ENCODE data around the gene CDH11.

CDH11 gene

DNA sequence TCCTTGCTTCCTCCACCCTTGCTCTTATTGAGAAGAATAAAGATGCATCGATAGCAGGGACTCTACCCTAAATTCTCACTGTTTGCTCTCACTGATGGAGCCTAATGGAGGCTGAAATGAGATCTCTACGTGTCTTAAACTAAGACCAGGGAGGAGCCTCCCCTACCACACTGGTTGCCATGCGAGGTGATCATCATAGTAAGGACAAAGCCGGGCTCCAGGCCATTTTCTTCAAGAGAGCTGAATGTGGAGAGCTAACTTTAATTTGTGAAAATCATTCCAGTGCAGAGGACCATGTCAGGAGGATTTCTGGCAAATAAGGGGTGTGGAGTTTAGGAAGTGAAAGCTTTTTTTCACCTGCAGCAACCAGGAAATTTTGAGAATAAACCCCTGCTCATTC, 5.6 kb downstream of the CDH11 start:
- DNase-seq, result no peak
- no peak overlapping the region for H3K4me3 ChIP-seq (ENCODE audit: low read depth, low read length)
- no peak overlapping the region for H3K27ac ChIP-seq
- H3K36me3 ChIP-seq, result no peaks in the 10 kb centered on the region
- TF ChIP-seq, protein P1, sequence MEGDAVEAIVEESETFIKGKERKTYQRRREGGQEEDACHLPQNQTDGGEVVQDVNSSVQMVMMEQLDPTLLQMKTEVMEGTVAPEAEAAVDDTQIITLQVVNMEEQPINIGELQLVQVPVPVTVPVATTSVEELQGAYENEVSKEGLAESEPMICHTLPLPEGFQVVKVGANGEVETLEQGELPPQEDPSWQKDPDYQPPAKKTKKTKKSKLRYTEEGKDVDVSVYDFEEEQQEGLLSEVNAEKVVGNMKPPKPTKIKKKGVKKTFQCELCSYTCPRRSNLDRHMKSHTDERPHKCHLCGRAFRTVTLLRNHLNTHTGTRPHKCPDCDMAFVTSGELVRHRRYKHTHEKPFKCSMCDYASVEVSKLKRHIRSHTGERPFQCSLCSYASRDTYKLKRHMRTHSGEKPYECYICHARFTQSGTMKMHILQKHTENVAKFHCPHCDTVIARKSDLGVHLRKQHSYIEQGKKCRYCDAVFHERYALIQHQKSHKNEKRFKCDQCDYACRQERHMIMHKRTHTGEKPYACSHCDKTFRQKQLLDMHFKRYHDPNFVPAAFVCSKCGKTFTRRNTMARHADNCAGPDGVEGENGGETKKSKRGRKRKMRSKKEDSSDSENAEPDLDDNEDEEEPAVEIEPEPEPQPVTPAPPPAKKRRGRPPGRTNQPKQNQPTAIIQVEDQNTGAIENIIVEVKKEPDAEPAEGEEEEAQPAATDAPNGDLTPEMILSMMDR (IDR thresholded peaks at IDR 0.05; ENCODE audit: low read depth, low read length), result no peak
- H3K27me3 ChIP-seq (ENCODE audit: insufficient read depth, low read depth, severe bottlenecking), result peaks cover 13% of the 10 kb centered on the region
- no peaks in the 10 kb centered on the region for H3K9me3 ChIP-seq (ENCODE audit: severe bottlenecking)

DNA sequence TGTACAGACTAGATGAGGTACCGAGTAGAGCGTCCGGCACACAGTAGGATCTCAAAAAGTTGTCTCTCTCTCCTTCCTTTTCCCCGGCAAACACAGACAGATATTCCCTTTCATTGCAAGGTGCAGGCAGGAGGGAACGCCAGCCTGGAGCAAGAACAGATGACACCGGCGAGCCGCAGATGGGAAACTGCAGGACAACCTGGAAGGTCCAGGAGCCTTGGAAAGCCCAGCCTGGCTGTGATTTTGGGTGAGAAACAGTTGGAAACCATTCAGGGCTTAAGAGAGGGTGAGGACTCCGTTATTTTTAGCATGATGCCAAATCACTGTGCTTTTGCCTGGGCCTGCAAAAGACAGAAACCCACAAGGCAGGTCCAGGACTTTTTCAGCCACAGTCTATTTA, 7.3 kb downstream of the CDH11 start:
- DNase-seq, result no peak
- no peak overlapping the region for H3K4me3 ChIP-seq (ENCODE audit: low read depth, low read length)
- H3K36me3 ChIP-seq, result no peaks in the 10 kb centered on the region
- TF ChIP-seq, protein P1 (IDR thresholded peaks at IDR 0.05; ENCODE audit: low read depth, low read length), result no peak
- H3K27ac ChIP-seq, result no peak overlapping the region
- no peaks in the 10 kb centered on the region for H3K9me3 ChIP-seq (ENCODE audit: severe bottlenecking)
- H3K27me3 ChIP-seq (ENCODE audit: insufficient read depth, low read depth, severe bottlenecking), result no peaks in the 10 kb centered on the region

- H3K4me3 ChIP-seq (ENCODE audit: low read depth, low read length), result no peak overlapping the region
- DNase-seq, result no peak
- TF ChIP-seq, protein P1 (IDR thresholded peaks at IDR 0.05; ENCODE audit: low read depth, low read length), result no peak
- H3K36me3 ChIP-seq, result no peaks in the 10 kb centered on the region
- H3K27ac ChIP-seq, result no peak overlapping the region
- H3K27me3 ChIP-seq (ENCODE audit: insufficient read depth, low read depth, severe bottlenecking), result no peaks in the 10 kb centered on the region
- H3K9me3 ChIP-seq (ENCODE audit: severe bottlenecking), result no peaks in the 10 kb centered on the region
Measured at GRCh38 chr16:65113441-65113840, 8.4 kb downstream of the CDH11 start.

DNA sequence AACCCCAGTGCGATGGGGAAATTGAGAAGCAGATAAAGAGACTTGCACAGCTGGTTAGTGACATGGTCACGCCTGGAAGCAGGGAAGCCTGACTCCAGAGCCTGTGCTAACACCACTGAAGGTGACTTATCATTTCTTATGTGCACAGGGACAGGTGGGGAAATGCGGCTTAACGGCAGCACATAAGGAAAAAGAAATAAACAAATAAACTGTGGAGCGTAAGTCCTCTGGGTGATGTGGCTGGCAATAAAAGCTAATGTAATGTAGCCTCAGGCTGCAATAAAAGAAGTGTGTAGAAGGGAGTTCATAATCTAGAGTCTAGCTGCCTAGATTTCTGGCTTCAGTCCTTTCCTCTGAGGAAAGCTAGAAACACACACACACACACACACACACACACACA, 10.6 kb downstream of the CDH11 start:
- Histone ChIP-seq H3K9me3 (ENCODE audit: severe bottlenecking) (no peaks in the 10 kb centered on the region), H3K27ac (no peak overlapping the region), H3K4me3 (ENCODE audit: low read depth, low read length) (no peak overlapping the region), H3K36me3 (no peaks in the 10 kb centered on the region), H3K27me3 (ENCODE audit: insufficient read depth, low read depth, severe bottlenecking) (no peaks in the 10 kb centered on the region)
- peak; percentile 12 for DNase-seq
- TF ChIP-seq, protein P1 (IDR thresholded peaks at IDR 0.05; ENCODE audit: low read depth, low read length), result no peak

GRCh38 chr16:65106757-65107156, 15.1 kb downstream of the CDH11 start:
- H3K36me3 ChIP-seq, result no peaks in the 10 kb centered on the region
- TF ChIP-seq, protein P1 (IDR thresholded peaks at IDR 0.05; ENCODE audit: low read depth, low read length), result no peak
- no peaks in the 10 kb centered on the region for H3K9me3 ChIP-seq (ENCODE audit: severe bottlenecking)
- no peak overlapping the region for H3K27ac ChIP-seq
- DNase-seq, result no peak
- H3K27me3 ChIP-seq (ENCODE audit: insufficient read depth, low read depth, severe bottlenecking), result no peaks in the 10 kb centered on the region
- no peak overlapping the region for H3K4me3 ChIP-seq (ENCODE audit: low read depth, low read length)

GRCh38 chr16:65105171-65105570, 16.7 kb downstream of the CDH11 start:
- no peak overlapping the region for H3K4me3 ChIP-seq (ENCODE audit: low read depth, low read length)
- TF ChIP-seq, protein P1 (IDR thresholded peaks at IDR 0.05; ENCODE audit: low read depth, low read length), result no peak
- no peaks in the 10 kb centered on the region for H3K9me3 ChIP-seq (ENCODE audit: severe bottlenecking)
- no peaks in the 10 kb centered on the region for H3K27me3 ChIP-seq (ENCODE audit: insufficient read depth, low read depth, severe bottlenecking)
- H3K36me3 ChIP-seq, result no peaks in the 10 kb centered on the region
- no peak for DNase-seq
- no peak overlapping the region for H3K27ac ChIP-seq

Data from WERI-Rb-1 (cell line).